HepG2 (cell line): ENCODE data around the gene TAF1B. TPM values are rescaled to one million over a fixed set of nuclear protein-coding genes. Genes with fewer than 3 reads are reported as not detected.

Source experiments
- ATF4 ChIP-seq, 2 experiments: fragments of 450-650 bp in 1 of 2; sonication (generic) in 1 of 2; formaldehyde crosslinking; IDR thresholded peaks; 2 replicates each; pipeline versions ENCODE4 v1.5.0 to v1.8.0; 2020 to 2022; ENCODE audit warnings: mild to moderate bottlenecking in 1 of 2, missing genetic modification reagents in 1 of 2
- CEBPG ChIP-seq: IDR thresholded peaks from 2 replicates; pipeline ENCODE4 v1.6.1; 2016
- ETV5 ChIP-seq: IDR thresholded peaks from 2 replicates; pipeline ENCODE4 v1.6.1; 2018; ENCODE audit warnings: missing biosample characterization, missing genetic modification reagents, inconsistent platforms, borderline replicate concordance
- FOXP1 ChIP-seq, 2 experiments: fragments of 450-650 bp in 1 of 2; IDR thresholded peaks; 2 replicates each; pipeline ENCODE4 v1.6.1; 2017 to 2018; ENCODE audit warnings: antibody characterized with exemption in 1 of 2
- GABPB1 ChIP-seq: IDR thresholded peaks from 2 replicates; pipeline ENCODE4 v1.6.1; 2016; ENCODE audit warnings: mild to moderate bottlenecking, missing genetic modification reagents, moderate library complexity, missing compliant biosample characterization
- HOMEZ ChIP-seq: IDR thresholded peaks from 2 replicates; pipeline ENCODE4 v1.6.1; 2016; ENCODE audit warnings: low read depth
- MED1 ChIP-seq: sonication (generic); formaldehyde crosslinking; IDR thresholded peaks from 2 replicates; pipeline ENCODE4 v1.4.0; 2020; ENCODE audit warnings: missing genetic modification reagents
- MYC ChIP-seq: sonication (generic); formaldehyde crosslinking; IDR thresholded peaks from 2 replicates; pipeline ENCODE4 v1.9.0; 2021; ENCODE audit warnings: missing genetic modification reagents, borderline replicate concordance
- NFKB2 ChIP-seq: sonication (generic); formaldehyde crosslinking; IDR thresholded peaks from 2 replicates; pipeline ENCODE4 v1.4.0; 2020; ENCODE audit warnings: missing genetic modification reagents, borderline replicate concordance
- SRSF1 ChIP-seq: fragments of 200-400 bp; formaldehyde crosslinking; optimal IDR thresholded peaks from 2 replicates; pipeline ENCODE3; 2017; ENCODE audit warnings: mild to moderate bottlenecking, low read depth, low read length, moderate library complexity
- TBP ChIP-seq: sonication (generic); formaldehyde crosslinking; IDR thresholded peaks from 2 replicates; pipeline ENCODE4 v1.5.0; 2020; ENCODE audit warnings: missing genetic modification reagents
- TBX2 ChIP-seq: sonication (generic); formaldehyde crosslinking; IDR thresholded peaks from 2 replicates; pipeline ENCODE4 v1.5.0; 2020; ENCODE audit warnings: missing genetic modification reagents, mild to moderate bottlenecking, borderline replicate concordance
- ZBTB7B ChIP-seq: sonication (generic); formaldehyde crosslinking; IDR thresholded peaks from 2 replicates; pipeline ENCODE4 v1.4.0; 2020; ENCODE audit warnings: missing genetic modification reagents
- ZMYM2 ChIP-seq: sonication (generic); formaldehyde crosslinking; IDR thresholded peaks from 2 replicates; pipeline ENCODE4 v1.8.0; 2022; ENCODE audit warnings: mild to moderate bottlenecking, missing genetic modification reagents
- ZNF451 ChIP-seq: sonication (generic); formaldehyde crosslinking; IDR thresholded peaks from 2 replicates; pipeline ENCODE4 v1.5.0; 2020; ENCODE audit warnings: mild to moderate bottlenecking, missing genetic modification reagents
- ZNF503 ChIP-seq: sonication (generic); formaldehyde crosslinking; IDR thresholded peaks from 2 replicates; pipeline ENCODE4 v1.4.0; 2020; ENCODE audit warnings: missing genetic modification reagents
- ZNF574 ChIP-seq: sonication (generic); formaldehyde crosslinking; IDR thresholded peaks from 2 replicates; pipeline ENCODE4 v1.4.0; 2020; ENCODE audit warnings: missing genetic modification reagents
- ZNF709 ChIP-seq: sonication (generic); formaldehyde crosslinking; IDR thresholded peaks from 2 replicates; pipeline ENCODE4 v1.5.0; 2020; ENCODE audit warnings: mild to moderate bottlenecking, missing genetic modification reagents
- ZNF770 ChIP-seq: sonication (generic); formaldehyde crosslinking; IDR thresholded peaks from 2 replicates; pipeline ENCODE4 v1.5.0; 2020; ENCODE audit warnings: mild to moderate bottlenecking, missing genetic modification reagents
- polyA plus RNA-seq, 8 experiments: library from polyadenylated mRNA; depleted of rRNA in 3 of 8; stranded (reverse) in 7 of 8; unstranded in 1 of 8; fragments of >200 nt; fragmentation: Illumina TruSeq in 4 of 8; extraction: Trizol in 4 of 8; gene quantifications; 2 replicates each; pipeline versions ENCODE4 v1.2.1 to v1.2.3, GENCODE V29; 2011 to 2016; ENCODE audit warnings: low read depth in 4 of 8, missing spikeins in 1 of 8, mixed read lengths in 1 of 8; ENCODE audit not compliant: insufficient read depth in 1 of 8
- total RNA-seq, 5 experiments: library from RNA; depleted of rRNA; stranded (reverse); fragments of >200 nt; fragmentation: Illumina TruSeq; extraction: Trizol; gene quantifications; 2 replicates each; pipeline ENCODE4 v1.2.3, GENCODE V29; 2016; ENCODE audit warnings: low read depth in 1 of 5

The TAF1B gene
- total and polyA plus RNA-seq, 2 of the 13 experiments (the other 11 are each of a cell fraction or from before 2014, with no cell fraction given): 13.3 to 27.7 TPM

- TF ChIP-seq ZNF770 (0 out of 2 replicates have a peak, but pooled peaks have one; percentile 22), ZNF709 (CRISPR knock-in tag) (peak; percentile 51; the same call in 1 of the 2 replicates), ZNF503 (CRISPR knock-in tag) (0 out of 2 replicates have a peak, but pooled peaks have one; percentile 26), ETV5 (peak; percentile 91; the same call in 1 of the 2 replicates), TBX2 (peak; percentile 39; the same call in 1 of the 2 replicates), ZMYM2 (0 out of 2 replicates have a peak, but pooled peaks have one; percentile 32), FOXP1 (IDR thresholded peaks at IDR 0.05) (no peak), FOXP1 (CRISPR knock-in tag; IDR thresholded peaks at IDR 0.05) (0 out of 2 replicates have a peak, but pooled peaks have one; percentile 8), CEBPG (CRISPR knock-in tag) (no peak), ZBTB7B (CRISPR knock-in tag) (0 out of 2 replicates have a peak, but pooled peaks have one; percentile 10), ATF4 (CRISPR knock-in tag; IDR thresholded peaks at IDR 0.05) (no peak), ZNF451 (0 out of 2 replicates have a peak, but pooled peaks have one; percentile 36), MED1 (CRISPR knock-in tag) (peak; percentile 85), MYC (peak; percentile 61; the same call in 1 of the 2 replicates), ZNF574 (CRISPR knock-in tag) (peak; percentile 53), GABPB1 (CRISPR knock-in tag) (peak; percentile 42), SRSF1 (no peak), HOMEZ (CRISPR knock-in tag) (0 out of 2 replicates have a peak, but pooled peaks have one; percentile 19), TBP (no peak), NFKB2 (CRISPR knock-in tag) (peak; percentile 45; the same call in 1 of the 2 replicates)
These were observed 106.1 kb downstream of the TAF1B start (continued) for GRCh38 chr2:9949239-9949991.
